Activated CD8-positive, alpha-beta memory T cell treated with anti-CD3 and anti-CD28 coated beads, Interleukin-2, amount 50 U/mL, for 48 hours (primary cell): ENCODE data around the gene VPS13D.
"Not testable (repeated sequence)": the region's sequence is repeated elsewhere in the genome, so short reads cannot be mapped to it uniquely, and the experiment has no call there.

ENCODE experiments used
- DNase-seq: peaks from one replicate; pipeline ENCODE4 v3.0.0-alpha.2; 2020

VPS13D gene

DNA sequence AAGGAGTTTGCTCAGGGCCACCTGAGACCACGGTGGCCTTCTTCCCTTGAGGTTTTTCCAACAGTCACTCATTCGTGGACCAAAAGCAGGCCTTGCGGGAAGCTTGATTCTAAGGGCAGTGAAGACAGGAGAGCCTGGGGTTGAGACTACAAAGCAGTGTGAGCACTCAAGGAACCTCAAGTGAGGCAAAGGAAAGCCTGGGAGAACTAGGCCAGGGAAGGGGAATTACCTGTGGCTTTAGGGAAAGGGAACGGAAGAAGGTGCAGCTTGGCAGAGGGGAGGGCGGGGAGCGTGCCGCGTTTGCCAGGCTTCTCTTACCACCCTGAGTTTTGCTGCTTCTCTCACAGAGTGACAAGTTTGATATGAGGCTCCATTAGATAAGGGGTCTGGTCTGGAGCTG is 273.9 kb downstream of the VPS13D start:
- DNase-seq, result no peak

DNA sequence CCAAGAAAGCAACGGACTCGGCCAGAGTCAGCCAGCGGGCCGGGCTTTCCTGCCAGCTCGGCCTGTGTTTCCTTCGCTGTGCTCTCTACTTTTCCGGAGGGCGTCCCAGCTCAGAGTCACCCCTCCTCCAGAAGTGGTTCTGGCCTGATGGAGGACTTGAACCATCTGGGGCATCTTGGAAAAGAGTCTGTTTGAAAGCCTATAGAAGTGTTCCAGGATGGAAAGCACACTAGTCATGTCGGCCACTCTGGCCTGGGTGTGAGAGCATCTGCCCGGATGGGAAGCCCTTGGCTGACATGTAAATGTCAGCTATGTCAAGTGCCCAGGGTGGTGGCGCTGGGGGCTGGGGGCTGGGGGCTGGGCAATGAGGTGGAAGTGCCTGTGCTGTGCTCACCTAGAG is 274.8 kb downstream of the VPS13D start:
- DNase-seq, result no peak

GRCh38 chr1:12505231-12505630 is 275.4 kb downstream of the VPS13D start:
- no peak for DNase-seq

DNA sequence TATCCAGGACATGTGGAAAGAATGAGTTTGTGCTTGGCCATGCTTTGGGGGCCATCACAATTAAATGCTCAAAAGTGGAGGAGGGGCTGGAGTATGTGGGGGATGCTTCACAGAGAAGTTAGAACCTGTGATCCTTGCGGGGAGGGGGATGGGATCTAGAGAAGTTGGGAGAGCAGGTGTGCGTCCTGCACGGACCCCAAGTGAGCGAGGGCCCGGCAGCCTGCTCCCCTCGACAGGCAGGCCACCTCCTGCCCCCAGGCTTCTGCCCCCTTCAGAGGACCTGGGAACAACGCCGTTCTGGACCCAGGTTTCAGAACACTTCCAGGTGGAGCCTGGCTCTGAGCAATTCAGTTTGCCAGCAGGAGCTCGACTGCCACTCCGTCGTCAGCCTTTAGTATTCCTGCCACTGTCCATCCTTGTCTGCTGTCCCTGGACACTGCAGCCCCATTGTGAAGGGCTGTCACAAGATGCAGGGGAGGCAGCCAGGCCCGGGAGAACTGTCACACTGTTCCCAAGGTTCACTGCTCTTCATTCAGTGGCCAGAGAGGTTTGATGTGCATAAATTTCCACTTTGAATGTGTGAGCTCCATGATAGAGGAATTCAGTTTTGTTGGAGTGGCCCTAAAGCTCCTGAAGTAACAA is 275.9 kb downstream of the VPS13D start:
- no peak for DNase-seq

DNA sequence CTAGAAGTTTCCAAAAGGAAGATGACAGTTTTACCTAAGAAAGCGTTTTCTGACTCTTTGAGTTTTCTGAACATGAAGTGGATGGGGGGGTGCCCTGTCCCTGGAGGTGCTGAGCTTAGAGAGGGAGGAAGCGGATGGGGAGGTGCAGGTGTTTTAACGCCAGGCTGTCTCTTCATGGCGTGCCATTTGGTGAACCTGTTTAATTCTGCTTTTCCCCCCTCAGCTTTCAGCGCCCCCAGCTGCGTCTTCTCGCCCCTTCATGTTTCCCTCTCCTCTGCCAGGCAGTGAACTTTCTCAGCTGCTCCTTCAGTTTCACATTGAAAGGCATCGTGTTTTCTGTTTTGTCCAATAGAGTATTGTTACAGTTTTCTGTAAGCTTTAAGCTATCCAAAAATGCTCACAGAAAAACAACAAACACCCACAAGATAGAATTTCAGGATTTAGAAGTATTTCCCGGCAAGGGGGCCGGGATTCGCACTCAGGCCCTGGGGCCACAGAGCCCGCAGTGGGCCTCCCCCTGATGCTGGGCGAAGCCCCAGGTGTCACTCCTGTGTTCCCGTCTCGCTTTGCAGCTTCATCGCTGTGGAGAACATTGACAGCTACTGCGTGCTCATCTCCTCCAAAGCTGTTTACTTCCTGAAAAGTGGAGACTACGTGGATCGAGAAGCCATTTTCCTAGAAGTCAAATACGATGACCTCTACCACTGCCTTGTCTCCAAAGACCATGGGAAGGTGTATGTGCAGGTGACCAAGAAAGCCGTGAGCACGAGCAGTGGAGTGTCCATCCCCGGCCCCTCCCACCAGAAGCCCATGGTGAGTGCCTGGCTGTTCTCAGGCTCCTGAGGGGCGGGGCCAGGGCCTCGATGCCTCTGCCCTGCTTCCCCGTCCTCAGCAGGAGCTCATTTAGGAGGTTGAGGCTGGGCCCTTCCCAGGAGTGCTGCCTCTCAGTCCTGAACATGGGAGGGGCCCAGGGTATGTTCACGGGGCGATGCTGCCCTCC is 276.8 kb downstream of the VPS13D start:
- peak; percentile 43 for DNase-seq

- DNase-seq, result peak; percentile 49
Measured at GRCh38 chr1:12507631-12508030, 277.8 kb downstream of the VPS13D start.

DNA sequence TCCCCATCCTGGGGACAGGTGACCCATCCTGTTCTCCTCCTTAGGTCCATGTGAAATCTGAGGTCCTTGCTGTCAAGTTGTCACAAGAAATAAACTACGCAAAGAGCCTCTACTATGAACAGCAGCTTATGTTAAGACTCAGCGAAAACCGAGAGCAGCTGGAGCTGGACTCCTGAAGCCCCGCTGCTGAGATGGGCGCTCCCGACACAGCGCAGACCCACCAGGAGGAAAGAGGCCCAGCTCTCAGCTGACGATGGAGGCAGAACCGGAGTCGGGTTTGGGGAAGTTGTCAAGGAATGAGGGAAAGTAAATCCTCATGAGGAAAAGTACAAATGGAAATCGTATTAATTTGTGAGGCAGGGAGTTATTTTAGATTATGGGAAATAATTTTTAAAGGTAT is 279.0 kb downstream of the VPS13D start:
- DNase-seq, result peak; percentile 49

DNA sequence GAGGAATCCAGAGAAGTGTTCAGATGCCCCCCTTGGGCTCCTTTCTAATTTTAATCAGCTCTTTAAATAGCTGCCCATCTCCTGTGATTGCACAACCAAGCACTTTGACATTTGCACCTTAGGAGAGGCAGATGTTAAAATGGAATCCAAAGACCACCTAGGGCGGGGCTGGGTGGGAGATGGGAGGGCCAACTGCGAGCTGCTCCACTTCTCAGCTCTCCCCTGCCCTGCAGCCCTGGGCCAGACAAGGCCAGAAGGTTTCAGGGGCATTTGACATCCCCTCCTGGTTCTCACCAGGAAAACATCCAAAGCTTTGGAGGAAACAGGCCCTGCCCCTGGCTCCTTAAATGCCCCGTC is 281.3 kb downstream of the VPS13D start:
- DNase-seq, result no peak

DNA sequence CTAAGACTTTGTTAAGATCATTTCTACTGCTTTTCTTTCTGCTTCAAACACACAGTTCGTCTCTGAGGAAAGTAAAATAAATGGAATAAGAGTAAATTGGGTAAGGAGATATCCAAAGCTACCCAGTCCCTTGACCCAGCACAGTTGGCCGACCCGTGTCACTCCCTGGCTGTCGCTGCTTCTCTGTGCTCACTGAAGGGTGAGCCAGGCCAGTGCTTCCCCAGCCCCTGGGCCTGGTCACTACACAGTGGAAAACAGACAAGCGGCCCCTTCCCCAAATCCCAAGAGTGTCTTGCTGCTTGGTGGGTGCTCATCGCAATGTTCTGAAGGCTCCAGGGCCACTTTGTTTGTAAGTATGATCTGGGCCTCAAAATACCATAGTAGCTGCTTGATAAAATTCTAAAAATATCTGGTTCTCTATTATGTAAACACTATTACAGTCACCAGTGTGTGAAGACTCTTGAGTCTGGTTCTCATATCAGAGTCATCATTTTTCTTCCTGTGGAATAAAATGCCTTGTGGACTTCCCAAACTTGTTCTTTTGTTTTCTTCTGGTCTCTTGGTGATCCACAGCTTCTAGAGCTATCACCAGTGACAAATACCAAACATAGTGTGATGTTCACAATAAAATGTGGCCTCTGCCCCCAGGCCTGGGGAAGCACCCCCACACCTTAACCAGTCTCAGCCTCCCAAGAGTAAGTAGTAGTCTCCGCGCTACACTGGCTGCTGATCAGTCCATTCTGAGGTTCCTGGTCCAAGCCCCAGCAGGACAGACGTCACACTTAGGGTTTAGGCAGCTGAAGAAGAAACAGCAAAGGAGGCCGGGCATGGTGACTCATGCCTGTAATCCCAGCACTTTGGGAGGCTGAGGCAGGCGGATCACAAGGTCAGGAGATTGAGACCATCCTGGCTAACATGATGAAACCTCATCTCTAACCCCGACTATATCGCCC is 282.0 kb downstream of the VPS13D start:
- DNase-seq, result peak; percentile 56

DNA sequence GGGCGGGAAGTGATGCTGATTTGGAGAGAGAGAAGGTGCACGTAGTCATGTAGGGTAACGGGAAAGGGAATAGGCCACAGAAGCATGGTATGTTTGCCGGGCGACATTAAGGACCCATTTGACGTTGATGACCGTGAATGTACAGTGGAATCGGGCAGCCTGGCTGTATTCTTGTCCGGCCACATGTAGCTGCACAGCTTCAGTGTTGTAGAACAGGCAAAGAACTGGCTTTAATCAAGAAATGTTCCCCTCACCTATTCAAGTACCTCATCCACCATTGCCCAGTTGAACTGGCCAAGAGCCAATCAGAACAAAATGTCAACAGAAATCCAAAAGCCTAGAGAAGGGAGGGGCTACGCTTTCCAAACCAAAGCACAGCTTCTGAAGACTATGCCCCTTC is 283.4 kb downstream of the VPS13D start:
- DNase-seq, result no peak

- DNase-seq, result no peak
Measured at GRCh38 chr1:12514590-12514989, 284.8 kb downstream of the VPS13D start.

- DNase-seq, result no peak
Measured at GRCh38 chr1:12515234-12515633, 285.4 kb downstream of the VPS13D start.

DNA sequence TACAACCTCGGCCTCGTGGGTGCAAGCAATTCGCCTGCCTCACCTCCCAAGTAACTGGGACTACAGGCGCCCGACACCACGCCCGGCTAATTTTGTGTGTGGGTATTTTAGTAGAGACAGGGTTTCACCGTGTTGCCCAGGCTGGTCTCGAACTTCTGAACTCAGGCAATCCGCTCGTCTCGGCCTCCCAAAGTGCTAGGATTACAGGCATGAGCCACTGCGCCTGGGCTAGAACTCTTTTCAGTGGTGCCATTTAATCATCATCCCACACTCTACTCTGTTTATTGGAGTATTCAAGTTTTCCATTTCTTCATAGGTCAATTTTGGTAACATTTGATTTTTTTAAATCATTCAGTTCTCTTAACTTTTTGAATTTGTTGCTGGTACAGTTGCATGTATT is 286.9 kb downstream of the VPS13D start:
- peak; percentile 48 for DNase-seq

DNA sequence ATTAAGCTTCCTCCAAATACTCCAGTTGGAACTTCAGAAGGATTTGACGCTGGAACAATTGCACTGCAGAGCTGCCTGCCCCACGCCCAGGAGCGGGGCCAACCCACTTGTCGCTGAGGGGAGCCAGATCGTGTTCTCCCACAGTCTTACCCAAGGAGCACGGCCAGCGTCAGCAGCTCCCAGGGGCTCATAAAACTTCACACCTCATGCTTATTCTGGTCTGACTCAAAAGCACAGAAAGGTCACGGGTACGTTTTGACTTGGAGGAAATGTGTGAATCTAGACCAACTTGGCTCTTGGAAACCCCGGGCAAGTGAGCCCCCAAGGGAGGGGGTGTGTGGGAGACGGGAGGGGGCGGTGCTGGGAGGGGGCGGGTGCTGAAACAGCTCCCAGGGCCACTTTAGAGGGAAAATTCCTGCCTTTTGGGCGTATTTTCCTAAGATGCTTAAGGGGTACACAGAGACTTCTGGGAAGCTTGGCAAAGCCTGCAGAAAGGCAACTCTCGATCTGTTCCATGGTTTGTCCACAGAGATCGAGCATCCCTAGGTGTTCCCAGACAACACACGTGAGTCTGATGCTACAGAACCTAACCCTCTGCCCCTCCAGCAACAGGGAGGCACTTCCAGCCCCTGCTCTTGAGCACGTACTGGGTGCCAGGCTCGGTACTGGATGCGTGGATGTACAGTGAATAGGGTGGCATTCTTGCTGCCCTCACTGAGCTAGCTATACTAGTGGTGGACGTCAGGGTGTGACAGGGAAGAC is 289.3 kb downstream of the VPS13D start:
- DNase-seq, result peak; percentile 81

DNA sequence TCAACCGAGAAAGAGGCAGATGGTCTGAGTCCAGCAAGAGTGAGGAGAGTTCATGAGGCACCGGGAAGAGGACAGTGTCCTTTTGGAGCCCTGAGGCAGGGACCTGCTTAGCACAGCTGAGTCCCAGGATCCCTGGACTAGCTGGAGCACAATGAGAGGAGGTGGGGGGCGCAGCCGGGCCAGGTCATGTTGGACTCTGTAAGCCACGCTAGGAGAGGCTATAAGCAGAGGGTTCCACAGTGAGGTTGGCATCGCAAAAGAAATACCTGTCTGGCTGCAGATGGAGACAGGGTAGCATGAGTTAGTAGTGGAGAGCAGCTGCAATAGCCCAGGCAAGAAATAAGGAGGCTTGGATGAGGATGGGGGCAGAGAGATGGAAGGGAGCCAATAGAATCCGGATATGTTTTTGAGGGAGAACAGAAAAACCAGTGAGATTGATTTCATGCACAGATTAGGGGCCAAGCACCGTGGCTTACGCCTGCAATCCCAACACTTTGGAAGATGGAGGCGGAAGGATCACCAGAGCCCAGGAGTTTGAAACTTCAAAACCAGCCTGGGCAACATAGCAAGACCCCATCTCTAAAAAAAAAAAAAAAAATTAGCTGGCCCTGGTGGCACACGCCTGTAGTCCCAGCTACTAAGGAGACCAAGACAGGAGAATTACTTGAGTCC is 290.0 kb downstream of the VPS13D start:
- no peak for DNase-seq

DNA sequence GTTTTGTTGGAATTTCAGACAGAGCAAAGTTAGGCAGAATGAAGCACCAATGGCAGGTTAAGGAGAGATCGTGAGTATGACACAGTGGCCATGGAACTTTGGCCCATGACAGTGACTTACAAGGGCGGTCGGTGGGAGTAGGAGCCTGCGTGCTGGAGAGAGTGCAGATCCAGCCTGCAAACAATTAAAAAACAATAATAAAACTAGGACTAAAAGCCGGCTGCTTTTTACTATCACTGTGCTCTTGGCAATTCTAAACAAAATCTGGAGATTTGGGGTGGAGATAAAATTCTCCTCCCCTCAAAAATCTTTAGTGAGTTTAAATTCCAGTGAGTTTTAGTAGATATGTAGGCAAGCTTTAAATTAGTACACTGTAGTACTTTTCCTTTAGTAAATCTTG is 291.3 kb downstream of the VPS13D start:
- DNase-seq, result no peak

- not testable (repeated sequence) for DNase-seq
Measured at GRCh38 chr1:12522780-12523179, 292.9 kb downstream of the VPS13D start.

DNA sequence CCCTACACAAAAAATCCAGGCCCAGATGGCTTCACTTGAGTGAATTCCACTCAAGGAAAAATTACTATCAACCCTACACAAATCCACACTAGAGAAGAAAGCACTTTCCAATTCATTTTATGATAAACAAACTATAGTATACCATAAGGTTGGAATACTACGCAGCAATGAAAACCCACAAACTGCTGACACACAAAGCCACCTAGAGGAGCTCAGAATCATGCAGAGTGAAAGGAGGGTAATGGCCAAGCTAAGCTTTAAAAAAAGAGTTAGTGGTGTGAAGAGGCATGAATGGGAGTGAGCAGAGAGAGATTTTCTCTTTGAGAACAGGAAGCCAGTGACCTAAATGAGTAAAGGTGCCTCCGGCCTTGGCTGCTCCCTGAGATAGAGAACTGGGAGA is 294.4 kb downstream of the VPS13D start:
- DNase-seq, result no peak

- no peak for DNase-seq
Measured at GRCh38 chr1:12525311-12526181, 295.7 kb downstream of the VPS13D start.

DNA sequence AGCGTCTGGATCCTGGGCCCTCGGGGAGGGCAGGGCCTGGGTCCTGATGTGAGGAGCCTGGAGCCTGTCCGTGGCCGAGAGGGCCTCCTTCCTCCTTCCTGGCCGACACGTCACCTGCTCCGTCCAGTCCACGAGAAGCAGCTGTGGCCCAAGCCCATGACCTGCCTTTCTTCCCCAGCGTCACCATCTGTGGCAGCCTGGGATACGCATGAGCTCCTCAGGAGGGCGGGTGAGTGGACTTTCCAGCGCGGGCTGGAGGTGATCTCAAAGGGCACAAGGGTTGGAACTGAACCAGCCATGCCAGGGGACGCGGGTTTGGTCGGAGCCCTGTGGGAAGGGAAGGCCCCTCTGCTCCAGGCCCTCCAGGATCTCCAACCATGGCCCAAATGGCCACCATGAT is 297.7 kb downstream of the VPS13D start:
- DNase-seq, result no peak
